IMR-90 (cell line): ENCODE results near the gene MRGPRF. TPM values are rescaled to one million over a fixed set of nuclear protein-coding genes. Genes with fewer than 3 reads are reported as not detected.
"Not testable (repeated sequence)": the region's sequence is repeated elsewhere in the genome, so short reads cannot be mapped to it uniquely, and the experiment has no call there.

Experiments used
- ATAC-seq: fragments of 200-7000 bp; cut with Tn5 transposase; 2 replicates; pipeline ENCODE4 v1.9.1; 2020; ENCODE audit warnings: low read depth, mild to moderate bottlenecking, moderate library complexity
- BruUV-seq: library from RNA; stranded (reverse); fragments of 400-500 nt; replicated peaks from 2 replicates; lab custom pipeline; 2021; lab: Mats Ljungman, UMichigan
- CTCF ChIA-PET: fragments of 300-600 bp; formaldehyde crosslinking; extraction: SDS; loops from one replicate; lab custom pipeline; 2021; ENCODE audit warnings: antibody characterized with exemption; lab: Yijun Ruan, JAX
- POLR2A ChIA-PET: fragments of 300-600 bp; sonication (Branson Sonifier 250); formaldehyde crosslinking; loops from one replicate; lab custom pipeline; 2022; ENCODE audit warnings: antibody characterized with exemption; ENCODE audit not compliant: unreplicated experiment; lab: Charles Lee
- DNase-seq: peaks from one replicate; pipeline ENCODE4 v3.0.0; 2013
- H2AFZ ChIP-seq: replicated peaks from 2 replicates; pipeline ENCODE3; 2013; ENCODE audit warnings: low read length, mild to moderate bottlenecking; ENCODE audit not compliant: poor library complexity
- H2AK5ac ChIP-seq: 2 replicates; pipeline ENCODE4 v1.6.1; 2013; ENCODE audit warnings: low read depth, low read length, inconsistent platforms
- H2AK9ac ChIP-seq: replicated peaks from 2 replicates; pipeline ENCODE3; 2013; ENCODE audit warnings: mild to moderate bottlenecking, low read depth, low read length, moderate library complexity; ENCODE audit not compliant: poor library complexity
- H2BK120ac ChIP-seq: 2 replicates; pipeline ENCODE4 v1.6.1; 2013; ENCODE audit warnings: low read depth, low read length, inconsistent platforms
- H2BK15ac ChIP-seq: 3 replicates; pipeline ENCODE4 v1.6.1; 2013; ENCODE audit warnings: low read depth, low read length, inconsistent platforms
- H2BK20ac ChIP-seq: 2 replicates; pipeline ENCODE4 v1.6.1; 2013; ENCODE audit warnings: low read depth, mild to moderate bottlenecking, inconsistent platforms, low read length, moderate library complexity
- H2BK5ac ChIP-seq: 2 replicates; pipeline ENCODE4 v1.6.1; 2013; ENCODE audit warnings: mild to moderate bottlenecking, low read depth, low read length, inconsistent platforms; ENCODE audit not compliant: poor library complexity, severe bottlenecking
- H3K14ac ChIP-seq: replicated peaks from 2 replicates; pipeline ENCODE4 v1.6.1; 2013; ENCODE audit warnings: low read depth, low read length, inconsistent platforms
- H3K18ac ChIP-seq: 2 replicates; pipeline ENCODE4 v1.6.1; 2013; ENCODE audit warnings: low read depth, low read length, control low read depth
- H3K23ac ChIP-seq: 2 replicates; pipeline ENCODE4 v1.6.1; 2013; ENCODE audit warnings: low read depth, low read length, inconsistent platforms
- H3K27ac ChIP-seq: 2 replicates; pipeline ENCODE4 v1.5.1; 2013; ENCODE audit warnings: mild to moderate bottlenecking, control low read depth, low read length; ENCODE audit not compliant: insufficient read depth
- H3K27me3 ChIP-seq: 2 replicates; pipeline ENCODE4 v1.6.1; 2013; ENCODE audit warnings: low read length; ENCODE audit not compliant: control insufficient read depth, insufficient read depth
- H3K36me3 ChIP-seq: 2 replicates; pipeline ENCODE4 v1.6.1; 2013; ENCODE audit warnings: low read length, mixed read lengths; ENCODE audit not compliant: control insufficient read depth, insufficient read depth
- H3K4ac ChIP-seq: 2 replicates; pipeline ENCODE4 v1.6.1; 2013; ENCODE audit warnings: low read depth, low read length, inconsistent platforms
- H3K4me1 ChIP-seq: 2 replicates; pipeline ENCODE4 v1.6.1; 2013; ENCODE audit warnings: low read length, mixed read lengths; ENCODE audit not compliant: control insufficient read depth, insufficient read depth
- H3K4me2 ChIP-seq: 2 replicates; pipeline ENCODE4 v1.6.1; 2013; ENCODE audit warnings: low read depth, mild to moderate bottlenecking, control low read depth, low read length, moderate library complexity
- H3K4me3 ChIP-seq: 2 replicates; pipeline ENCODE4 v1.5.1; 2013; ENCODE audit warnings: low read depth, mild to moderate bottlenecking, control low read depth, low read length, moderate library complexity; ENCODE audit not compliant: insufficient read depth
- H3K56ac ChIP-seq: 2 replicates; pipeline ENCODE4 v1.6.1; 2013; ENCODE audit warnings: low read length, inconsistent platforms; ENCODE audit not compliant: insufficient read depth; ENCODE audit errors: extremely low read depth
- H3K79me1 ChIP-seq, 2 experiments: 2 replicates each; pipeline ENCODE4 v1.6.1; 2013; ENCODE audit warnings: low read length in 2 of 2, inconsistent platforms in 1 of 2, low read depth in 1 of 2
- H3K9ac ChIP-seq: 2 replicates; pipeline ENCODE4 v1.6.1; 2013; ENCODE audit warnings: low read depth, low read length, control low read depth
- H3K9me1 ChIP-seq: 2 replicates; pipeline ENCODE4 v1.6.1; 2013; ENCODE audit warnings: low read length, inconsistent platforms; ENCODE audit not compliant: insufficient read depth
- H3K9me3 ChIP-seq: 2 replicates; pipeline ENCODE4 v1.6.1; 2013; ENCODE audit warnings: low read length; ENCODE audit not compliant: control insufficient read depth, insufficient read depth
- H4K20me1 ChIP-seq: 2 replicates; pipeline ENCODE4 v1.6.1; 2013; ENCODE audit warnings: low read length, inconsistent platforms; ENCODE audit not compliant: insufficient read depth
- H4K5ac ChIP-seq: 2 replicates; pipeline ENCODE4 v1.6.1; 2013; ENCODE audit warnings: mild to moderate bottlenecking, low read depth, low read length, control low read depth
- H4K8ac ChIP-seq, 2 experiments: 2 replicates each; pipeline ENCODE4 v1.6.1; 2013; ENCODE audit warnings: low read depth in 2 of 2, low read length in 2 of 2, control low read depth in 1 of 2, inconsistent platforms in 1 of 2
- H4K91ac ChIP-seq: 2 replicates; pipeline ENCODE4 v1.6.1; 2013; ENCODE audit warnings: low read depth, low read length, inconsistent platforms; ENCODE audit not compliant: insufficient read depth
- WGBS, 2 experiments: methylation state at CpG; one replicate each; pipeline versions ENCODE4 v1.1.5 to v1.1.7; 2013; ENCODE audit warnings: missing lambda C conversion rate in 2 of 2; ENCODE audit not compliant: insufficient read length in 1 of 2; ENCODE audit errors: extremely low coverage in 2 of 2; 5-methylcytosine and 5-hydroxymethylcytosine counted together
- dilution Hi-C: fragments of 300-500 bp; cut with HindIII; formaldehyde crosslinking; loops from one replicate; pipeline ENCODE4 v1.14.3; 2018; ENCODE audit warnings: low sequenced_read_pairs; ENCODE audit not compliant: unreplicated experiment
- in situ Hi-C: fragments of 300-500 bp; cut with MboI; formaldehyde crosslinking; loops from 3 replicates; pipeline ENCODE4 v1.14.3; 2019; ENCODE audit warnings: low sequenced_read_pairs, inconsistent platforms, mixed read lengths
- intact Hi-C: fragments of 100-400 bp; cut with micrococcal nuclease; formaldehyde crosslinking; loops from 2 replicates; pipeline ENCODE4 v1.10.0; 2022
- polyA plus RNA-seq, 3 experiments: library from polyadenylated mRNA; depleted of rRNA; stranded (reverse); fragments of >200 nt; gene quantifications; 2 replicates each; pipeline ENCODE4 v1.2.3, GENCODE V29; 2012; ENCODE audit warnings: low replicate concordance in 1 of 3
- total RNA-seq: library from RNA; depleted of rRNA; stranded (reverse); fragments of >200 nt; gene quantifications from 2 replicates; pipeline ENCODE4 v1.2.3, GENCODE V29; 2012

Gene MRGPRF
- total and polyA plus RNA-seq, 2 of the 4 experiments (the other 2 are of a cell fraction), result 6.3 to 28.8 TPM

DNA sequence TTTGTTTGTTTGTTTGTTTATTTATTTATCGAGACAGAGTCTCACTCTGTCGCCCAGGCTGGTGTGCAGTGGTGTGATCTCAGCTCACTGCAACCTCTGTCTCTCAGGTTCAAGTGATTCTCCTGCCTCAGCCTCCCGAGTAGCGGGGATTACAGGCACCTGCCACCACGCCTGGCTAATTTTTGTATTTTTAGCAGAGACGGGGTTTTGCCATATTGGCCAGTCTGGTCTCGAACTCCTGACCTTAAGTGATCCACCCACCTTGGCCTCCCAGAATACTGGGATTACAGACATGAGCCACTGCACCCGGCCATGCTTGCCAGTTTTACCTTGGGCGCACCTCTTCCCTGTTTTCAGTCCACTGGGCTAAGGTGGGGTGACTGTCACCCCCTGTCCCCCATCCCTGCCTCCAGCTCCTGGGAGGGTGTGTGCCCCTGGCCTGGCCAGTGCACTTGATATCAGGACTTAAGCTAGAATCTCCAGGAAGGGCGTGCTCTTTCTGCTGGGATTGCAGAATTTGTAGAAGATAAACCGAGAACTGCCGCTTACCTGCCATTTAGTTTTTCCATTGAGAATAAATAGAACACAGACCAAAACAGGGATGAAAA is 13.2 kb downstream of the MRGPRF start:
- H2AFZ ChIP-seq, BruUV-seq, H4K5ac ChIP-seq, H2BK120ac ChIP-seq, H2AK9ac ChIP-seq, H3K27me3 ChIP-seq, H3K14ac ChIP-seq, H3K27ac ChIP-seq, in situ Hi-C loops, dilution Hi-C loops, H3K4ac ChIP-seq, H3K9me1 ChIP-seq, H3K23ac ChIP-seq, H3K56ac ChIP-seq, H2AK5ac ChIP-seq, H3K4me3 ChIP-seq, POLR2A ChIA-PET, H3K9ac ChIP-seq, ATAC-seq, H4K20me1 ChIP-seq, H4K8ac ChIP-seq, H2BK20ac ChIP-seq, CTCF ChIA-PET, H3K4me2 ChIP-seq, H2BK5ac ChIP-seq, H3K9me3 ChIP-seq, H3K18ac ChIP-seq, DNase-seq, H4K91ac ChIP-seq: not testable (repeated sequence)
- Histone ChIP-seq H3K36me3 (peaks cover 22% of the 10 kb centered on the region), H2BK15ac (0 out of 3 replicates have a peak overlapping the region, but pooled peaks have one; percentile 26), H3K4me1 (peaks cover 26% of the 10 kb centered on the region), H3K79me1 (peaks cover 3 to 11% of the 10 kb centered on the region in 2 experiments; a peak in 3 of 4 replicates)
- WGBS, 2 experiments, result 96% methylated on average over 6 of the region's 12 CpGs; no CpG with 5 or more reads in 1 of the 2 experiments
- intact Hi-C loops, result loop anchor here (5.0 kb wide), 1 partner anchor 98 kb away; the partner anchor contains the start of genes IGHMBP2 and MRPL21
